A549 treated with DMSO at 1 μM for 4 hours (cell line): ENCODE measurements around the gene DUT. TPM values are rescaled to one million over a fixed set of nuclear protein-coding genes. Genes with fewer than 3 reads are reported as not detected.

Experiments
- total RNA-seq: library from RNA; stranded (reverse); fragments of 200-300 nt; extraction: Qiagen RNA extraction; gene quantifications from 5 replicates; pipeline ENCODE4 v1.2.3, GENCODE V29; 2022; ENCODE audit warnings: low read depth

DUT gene
- 86.1 to 119 TPM (median 108 TPM) in 5 replicates for total RNA-seq

GRCh38 chr15:48330855-48331795 is at the start of gene DUT:
Gene DUT, plus strand, starts transcription at chr15:48331429. Its CDS starts 87 bp downstream, at chr15:48331516.

Other genes with a start within 250 kb of the DUT start
- not detected in 5 replicates for gene SLC24A5, start 210.4 kb upstream of the DUT start, total RNA-seq
- gene MYEF2, start 153.1 kb upstream of the DUT start, total RNA-seq: 13.2 to 19.2 TPM (median 17.3 TPM) in 5 replicates
- gene CTXN2, start 139.8 kb upstream of the DUT start, total RNA-seq: 0.02 to 0.04 TPM in 2 of 5 replicates, not detected in the others
- not detected in 5 replicates for gene SLC12A1, start 125.1 kb upstream of the DUT start, total RNA-seq